Caco-2 (cell line): ENCODE measurements around the gene NECTIN2. TPM values are rescaled to one million over a fixed set of nuclear protein-coding genes. Genes with fewer than 3 reads are reported as not detected.
A peak's percentile ranks its signal among the peaks of the same experiment; 100 is the strongest.

Experiments
- BruUV-seq: library from RNA; stranded (reverse); fragments of 400-500 nt; replicated peaks from 2 replicates; lab custom pipeline; 2021; lab: Mats Ljungman, UMichigan
- CTCF ChIA-PET: fragments of 300-600 bp; sonication (Branson Sonifier 250); formaldehyde crosslinking; loops from one replicate; lab custom pipeline; 2022; ENCODE audit warnings: antibody characterized with exemption; lab: Charles Lee
- POLR2A ChIA-PET: fragments of 300-600 bp; sonication (Branson Sonifier 250); formaldehyde crosslinking; loops from one replicate; lab custom pipeline; 2022; ENCODE audit warnings: antibody characterized with exemption; lab: Charles Lee
- DNase-seq, 2 experiments: peaks; one replicate each; pipeline versions ENCODE4 v3.0.0 to v3.0.0-alpha.2; 2020 to 2022
- H3K27me3 ChIP-seq: replicated peaks from 2 replicates; pipeline ENCODE4 v1.6.0; 2011; ENCODE audit warnings: low read length; ENCODE audit not compliant: control insufficient read depth, insufficient read depth
- H3K36me3 ChIP-seq: 2 replicates; pipeline ENCODE4 v1.5.1; 2011; ENCODE audit warnings: low read length; ENCODE audit not compliant: control insufficient read depth, insufficient read depth
- H3K4me1 ChIP-seq: fragments of 250-450 bp; sonication (Bioruptor Pico); 2 replicates; pipeline ENCODE4 v1.5.1; 2020; ENCODE audit warnings: mild to moderate bottlenecking
- H3K4me3 ChIP-seq: 2 replicates; pipeline ENCODE4 v1.5.1; 2011; ENCODE audit warnings: low read depth, mild to moderate bottlenecking, control low read depth, low read length
- H3K9me3 ChIP-seq: fragments of 250-450 bp; sonication (Bioruptor Pico); 2 replicates; pipeline ENCODE4 v1.5.1; 2020; ENCODE audit warnings: mild to moderate bottlenecking, moderate library complexity
- H3K27ac Mint-ChIP-seq: one replicate; pipeline ENCODE4 v1.8.0; 2022; ENCODE audit warnings: mixed read lengths; ENCODE audit not compliant: unreplicated experiment
- H3K27me3 Mint-ChIP-seq: one replicate; pipeline ENCODE4 v1.8.0; 2022; ENCODE audit warnings: mixed read lengths; ENCODE audit not compliant: insufficient read depth, unreplicated experiment
- H3K36me3 Mint-ChIP-seq: one replicate; pipeline ENCODE4 v1.8.0; 2022; ENCODE audit warnings: mild to moderate bottlenecking, mixed read lengths; ENCODE audit not compliant: insufficient read depth, unreplicated experiment
- H3K4me1 Mint-ChIP-seq: one replicate; pipeline ENCODE4 v1.8.0; 2022; ENCODE audit warnings: low read depth, mixed read lengths; ENCODE audit not compliant: unreplicated experiment
- H3K4me3 Mint-ChIP-seq: one replicate; pipeline ENCODE4 v1.8.0; 2022; ENCODE audit warnings: mild to moderate bottlenecking, moderate library complexity, mixed read lengths; ENCODE audit not compliant: unreplicated experiment
- H3K9me3 Mint-ChIP-seq: one replicate; pipeline ENCODE4 v1.8.0; 2022; ENCODE audit warnings: mixed read lengths; ENCODE audit not compliant: unreplicated experiment
- CTCF ChIP-seq, 2 experiments: fragments of 200-600 bp in 1 of 2; IDR thresholded peaks; 1 replicate in 1 of 2; 2 replicates in 1 of 2; pipeline versions ENCODE4 v1.5.1 to v1.8.0; 2011 to 2022; ENCODE audit warnings: antibody characterized with exemption in 1 of 2, control low read depth in 1 of 2, inconsistent platforms in 1 of 2, low read depth in 1 of 2, low read length in 1 of 2, mild to moderate bottlenecking in 1 of 2, moderate library complexity in 1 of 2; ENCODE audit not compliant: insufficient read depth in 1 of 2, severe bottlenecking in 1 of 2, unreplicated experiment in 1 of 2
- intact Hi-C: fragments of 100-400 bp; cut with micrococcal nuclease; formaldehyde crosslinking; loops from one replicate; pipeline ENCODE4 v1.10.0; 2022; ENCODE audit not compliant: unreplicated experiment
- total RNA-seq: library from RNA; stranded (reverse); gene quantifications from 2 replicates; pipeline ENCODE4 v1.2.3, GENCODE V29; 2022

NECTIN2 gene
- total RNA-seq, 1 experiment from 2014 or later: 258 TPM

- intact Hi-C loops: no loop called here
These were observed 47.4 kb downstream of the NECTIN2 start for GRCh38 chr19:44893332-44894051.

GRCh38 chr19:44894052-44894400 is 47.9 kb downstream of the NECTIN2 start:
- no TSS peak for BruUV-seq

More at GRCh38 chr19:44893332-44894051, 47.4 kb downstream of the NECTIN2 start:
- no peaks in the 10 kb centered on the region for H3K9me3 ChIP-seq
- Mint-ChIP-seq H3K27ac (peak overlapping the region; percentile 91), H3K4me3 (peak overlapping the region; percentile 79), H3K9me3 (no peaks in the 10 kb centered on the region), H3K4me1 (peaks cover 12% of the 10 kb centered on the region), H3K36me3 (peaks cover 97% of the 10 kb centered on the region), H3K27me3 (no peaks in the 10 kb centered on the region)
- BruUV-seq: no TSS peak
- H3K36me3 ChIP-seq: peaks cover 15% of the 10 kb centered on the region
- CTCF ChIA-PET: no interaction called here
- DNase-seq: no peak
- TF ChIP-seq CTCF (IDR thresholded peaks at IDR 0.05; ENCODE audit: insufficient read depth in 1 of 2, low read depth in 1 of 2, low read length in 1 of 2, severe bottlenecking in 1 of 2, unreplicated experiment in 1 of 2): no peak
- POLR2A ChIA-PET: no interaction called here
- H3K4me3 ChIP-seq: no peak overlapping the region
- H3K27me3 ChIP-seq: no peaks in the 10 kb centered on the region
- H3K4me1 ChIP-seq: peaks cover 9% of the 10 kb centered on the region

GRCh38 chr19:44894946-44895345 is 48.8 kb downstream of the NECTIN2 start:
- Mint-ChIP-seq H3K4me1 (peaks cover 4% of the 10 kb centered on the region), H3K36me3 (peaks cover 100% of the 10 kb centered on the region), H3K27ac (peak overlapping the region; percentile 61), H3K4me3 (no peak overlapping the region), H3K9me3 (no peaks in the 10 kb centered on the region), H3K27me3 (no peaks in the 10 kb centered on the region)
- Histone ChIP-seq H3K9me3 (no peaks in the 10 kb centered on the region), H3K36me3 (peaks cover 16% of the 10 kb centered on the region), H3K4me1 (peaks cover 9% of the 10 kb centered on the region), H3K4me3 (no peak overlapping the region), H3K27me3 (no peaks in the 10 kb centered on the region)
- no TSS peak for BruUV-seq
- intact Hi-C loops: no loop called here
- TF ChIP-seq CTCF (IDR thresholded peaks at IDR 0.05; ENCODE audit: insufficient read depth in 1 of 2, low read depth in 1 of 2, low read length in 1 of 2, severe bottlenecking in 1 of 2, unreplicated experiment in 1 of 2): no peak
- no peak for DNase-seq
- CTCF ChIA-PET: interaction anchor here (1.0 kb wide), 1 partner anchor 11 kb away, joined by 3 read pairs; the partner anchor contains the start of gene APOE
- POLR2A ChIA-PET: interaction anchor here (0.5 to 0.8 kb wide), 2 partner anchors 11 kb away, joined by 3 to 4 read pairs; no protein-coding TSS in a partner anchor

More at GRCh38 chr19:44894052-44894400, 47.9 kb downstream of the NECTIN2 start:
- no peaks in the 10 kb centered on the region for H3K27me3 ChIP-seq
- intact Hi-C loops: no loop called here
- no peak overlapping the region for H3K4me3 ChIP-seq
- H3K36me3 ChIP-seq: peaks cover 15% of the 10 kb centered on the region
- peaks cover 9% of the 10 kb centered on the region for H3K4me1 ChIP-seq
- H3K27ac Mint-ChIP-seq: no peak overlapping the region
- ChIA-PET POLR2A (no interaction called here), CTCF (no interaction called here)
- H3K36me3 Mint-ChIP-seq: peaks cover 97% of the 10 kb centered on the region
- H3K9me3 ChIP-seq: no peaks in the 10 kb centered on the region
- H3K4me3 Mint-ChIP-seq: no peak overlapping the region
- no peak for TF ChIP-seq CTCF (IDR thresholded peaks at IDR 0.05; ENCODE audit: insufficient read depth in 1 of 2, low read depth in 1 of 2, low read length in 1 of 2, severe bottlenecking in 1 of 2, unreplicated experiment in 1 of 2)
- no peak for DNase-seq
- H3K4me1 Mint-ChIP-seq: peaks cover 10% of the 10 kb centered on the region
- H3K27me3 Mint-ChIP-seq: no peaks in the 10 kb centered on the region
- H3K9me3 Mint-ChIP-seq: no peaks in the 10 kb centered on the region
